Choroid plexus epithelial cell (primary cell): ENCODE measurements around the gene ANAPC15.
A peak's percentile ranks its signal among the peaks of the same experiment; 100 is the strongest.

Experiments used
- DNase-seq: peaks from one replicate; pipeline ENCODE4 v3.0.0-alpha.2; 2010; ENCODE audit warnings: low read depth
- H3K4me3 ChIP-seq: 2 replicates; pipeline ENCODE4 v1.5.1; 2011; ENCODE audit warnings: low read depth, mild to moderate bottlenecking, control low read depth, low read length, moderate library complexity
- TF ChIP-seq, protein P1 (sequence below): conservative IDR thresholded peaks from 2 replicates; pipeline ENCODE4 v1.5.1; 2011; ENCODE audit warnings: low read depth, mild to moderate bottlenecking, control low read depth, inconsistent platforms, low read length, moderate library complexity

The ANAPC15 gene

DNA sequence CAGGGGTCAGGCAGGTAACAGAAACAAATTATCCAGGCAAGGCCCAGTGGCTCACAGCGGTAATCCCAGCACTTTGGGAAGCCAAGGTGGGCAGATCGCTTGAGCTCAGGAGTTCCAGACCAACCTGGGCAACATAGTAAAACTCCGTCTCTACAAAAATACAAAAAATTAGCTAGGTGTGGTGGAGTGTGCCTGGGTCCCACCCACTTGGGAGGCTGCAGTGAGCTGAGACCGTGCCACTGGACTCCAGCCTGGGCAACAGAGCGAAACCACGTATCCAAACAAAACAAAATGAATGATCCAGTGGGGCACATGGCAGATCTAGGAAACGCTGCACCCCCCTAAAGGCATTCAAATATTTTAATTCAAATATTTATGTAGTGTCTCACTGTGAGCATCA lies 42.0 kb downstream of the ANAPC15 start:
- DNase-seq, result no peak
- TF ChIP-seq, protein P1, sequence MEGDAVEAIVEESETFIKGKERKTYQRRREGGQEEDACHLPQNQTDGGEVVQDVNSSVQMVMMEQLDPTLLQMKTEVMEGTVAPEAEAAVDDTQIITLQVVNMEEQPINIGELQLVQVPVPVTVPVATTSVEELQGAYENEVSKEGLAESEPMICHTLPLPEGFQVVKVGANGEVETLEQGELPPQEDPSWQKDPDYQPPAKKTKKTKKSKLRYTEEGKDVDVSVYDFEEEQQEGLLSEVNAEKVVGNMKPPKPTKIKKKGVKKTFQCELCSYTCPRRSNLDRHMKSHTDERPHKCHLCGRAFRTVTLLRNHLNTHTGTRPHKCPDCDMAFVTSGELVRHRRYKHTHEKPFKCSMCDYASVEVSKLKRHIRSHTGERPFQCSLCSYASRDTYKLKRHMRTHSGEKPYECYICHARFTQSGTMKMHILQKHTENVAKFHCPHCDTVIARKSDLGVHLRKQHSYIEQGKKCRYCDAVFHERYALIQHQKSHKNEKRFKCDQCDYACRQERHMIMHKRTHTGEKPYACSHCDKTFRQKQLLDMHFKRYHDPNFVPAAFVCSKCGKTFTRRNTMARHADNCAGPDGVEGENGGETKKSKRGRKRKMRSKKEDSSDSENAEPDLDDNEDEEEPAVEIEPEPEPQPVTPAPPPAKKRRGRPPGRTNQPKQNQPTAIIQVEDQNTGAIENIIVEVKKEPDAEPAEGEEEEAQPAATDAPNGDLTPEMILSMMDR, result no peak
- H3K4me3 ChIP-seq, result no peak overlapping the region

DNA sequence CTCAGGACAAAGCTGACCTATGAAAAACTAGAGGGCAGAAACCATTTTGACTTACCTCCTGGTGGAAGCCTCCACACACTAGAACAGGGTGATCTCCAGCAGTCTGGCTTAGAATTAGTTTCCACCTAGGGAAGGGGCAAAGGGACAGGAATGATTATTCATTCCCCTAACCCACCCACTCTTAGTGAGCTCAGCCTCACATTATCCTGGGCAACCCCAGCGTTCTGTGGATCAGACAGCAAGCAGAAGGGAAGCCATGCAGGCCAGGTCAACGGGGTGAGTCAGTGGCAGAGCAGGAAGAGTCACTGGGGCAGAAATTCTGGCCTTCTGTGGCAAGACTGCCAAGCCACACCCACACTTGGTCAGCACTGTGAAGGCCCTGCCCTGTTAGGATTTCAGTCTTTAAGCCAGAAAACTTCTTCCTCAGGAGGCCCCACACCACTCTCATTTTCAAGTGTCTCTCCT lies 42.7 kb downstream of the ANAPC15 start:
- TF ChIP-seq, protein P1, result no peak
- DNase-seq, result peak; percentile 78
- peak overlapping the region; percentile 8 for H3K4me3 ChIP-seq

DNA sequence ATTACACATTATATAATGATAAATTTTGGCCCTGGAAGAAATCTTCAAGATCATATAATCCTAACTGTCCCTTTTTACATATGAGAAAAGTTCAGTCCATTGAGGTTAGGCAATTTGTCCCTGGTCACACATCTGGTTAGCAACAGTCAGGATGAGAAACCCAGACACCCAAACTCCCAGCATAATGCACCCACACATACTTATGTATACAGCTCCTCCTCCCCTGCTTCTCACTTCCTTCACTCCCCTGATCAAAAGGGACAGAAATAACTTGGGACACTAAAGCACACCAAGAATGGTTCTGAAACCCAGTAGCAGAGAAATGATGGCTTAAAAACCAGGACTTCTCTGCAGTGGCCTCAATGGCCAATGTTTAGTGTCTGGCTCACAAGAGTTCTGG lies 43.3 kb downstream of the ANAPC15 start:
- TF ChIP-seq, protein P1, result no peak
- no peak overlapping the region for H3K4me3 ChIP-seq
- DNase-seq, result peak; percentile 24

DNA sequence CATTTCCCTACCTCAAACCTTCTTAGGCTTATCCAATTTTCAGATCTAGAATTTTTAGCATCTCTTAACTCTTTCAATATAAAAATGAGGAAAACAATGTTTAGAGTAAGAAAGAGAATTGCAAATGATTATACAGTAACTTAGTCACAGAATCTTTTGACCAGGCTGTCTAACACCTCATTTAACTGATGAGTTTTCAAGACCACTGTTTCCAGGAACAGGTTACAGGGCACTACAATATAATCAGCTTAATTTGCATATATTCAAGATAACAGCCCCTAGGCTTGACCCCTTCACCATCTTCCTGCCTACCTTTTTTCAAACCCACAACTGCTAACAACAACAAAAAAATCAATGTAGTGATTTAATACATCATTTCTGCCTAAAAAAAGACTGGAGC lies 44.8 kb downstream of the ANAPC15 start:
- no peak for DNase-seq
- TF ChIP-seq, protein P1, result no peak
- H3K4me3 ChIP-seq, result no peak overlapping the region

DNA sequence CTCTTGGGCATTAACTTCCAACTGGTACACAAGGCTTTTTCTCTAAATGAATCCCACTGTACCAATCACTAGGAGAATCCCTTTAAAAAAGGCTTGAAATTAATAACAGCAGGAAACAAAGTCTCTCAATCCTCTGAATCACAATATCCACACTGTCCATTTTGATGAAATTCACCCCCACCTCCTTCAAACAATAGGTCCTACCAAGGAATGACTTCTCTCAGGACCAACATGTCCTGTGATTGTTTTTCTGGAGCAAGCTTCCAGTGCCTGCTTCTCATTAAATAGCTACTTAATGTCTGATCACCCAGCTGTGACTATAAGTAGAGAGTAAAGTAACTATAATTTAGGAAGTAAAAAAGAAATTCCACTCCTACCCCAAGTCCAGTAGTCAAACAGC lies 45.2 kb downstream of the ANAPC15 start:
- DNase-seq, result no peak
- H3K4me3 ChIP-seq, result no peak overlapping the region
- TF ChIP-seq, protein P1, result no peak

DNA sequence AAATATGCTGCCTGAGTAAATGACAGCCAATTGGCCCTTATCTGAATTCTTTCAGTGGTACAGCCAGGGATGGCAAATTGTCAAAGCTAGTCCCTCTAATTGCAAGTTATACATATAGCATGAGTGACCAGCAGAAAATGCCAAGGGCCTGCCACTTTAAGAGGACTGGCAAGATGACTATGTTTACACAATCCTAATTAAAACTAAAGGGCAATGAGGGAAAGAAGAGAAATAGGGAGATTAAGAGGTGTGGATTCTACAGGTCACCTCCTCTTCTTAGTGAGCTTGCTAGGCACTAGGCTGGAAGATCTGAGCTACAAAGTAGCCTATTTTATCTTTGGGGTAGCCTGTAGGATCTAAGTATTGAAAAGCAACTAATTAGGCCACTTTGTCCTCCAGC lies 45.6 kb downstream of the ANAPC15 start:
- H3K4me3 ChIP-seq, result no peak overlapping the region
- TF ChIP-seq, protein P1, result no peak
- no peak for DNase-seq

DNA sequence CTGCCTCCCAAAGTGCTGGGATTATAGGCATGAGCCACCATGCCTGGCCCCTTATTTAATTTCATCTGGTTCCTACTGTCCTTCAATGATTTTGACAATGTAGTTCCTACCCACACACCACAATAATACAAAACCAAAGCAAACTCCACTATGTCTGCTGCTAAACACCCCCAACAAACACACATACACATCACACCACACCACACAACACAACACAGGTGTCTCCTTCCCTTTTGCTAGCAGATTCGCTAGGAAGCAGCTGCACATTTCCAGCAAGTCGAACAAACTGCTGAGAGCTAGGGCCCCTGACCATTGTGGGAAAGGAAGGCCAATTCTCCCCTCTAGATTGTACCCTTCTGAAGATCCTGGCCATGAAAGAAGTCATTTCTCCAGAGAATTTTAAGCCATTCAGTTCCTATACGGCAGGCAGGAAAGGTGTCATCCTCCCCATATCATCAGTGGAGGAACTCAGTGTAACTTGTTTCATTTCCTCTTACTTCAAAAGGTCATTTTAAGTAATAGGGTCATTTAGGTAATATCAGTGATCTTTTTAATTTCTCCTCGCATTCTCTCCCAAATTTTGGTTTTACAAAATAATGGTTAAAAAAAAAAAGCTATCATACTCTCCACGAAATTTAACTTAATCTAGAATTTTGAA lies 50.6 kb downstream of the ANAPC15 start:
- no peak overlapping the region for H3K4me3 ChIP-seq
- DNase-seq, result no peak
- TF ChIP-seq, protein P1, result no peak
